ENCODE measurements around the gene CSHL1.

- TF ChIP-seq CTCF (conservative IDR thresholded peaks at IDR 0.05): peak; percentile 60
- TF ChIP-seq ZFX (IDR thresholded peaks at IDR 0.05): no peak
Observed at GRCh38 chr17:63881935-63882601, 29.0 kb downstream of the CSHL1 start, which contains the start of gene GH2.

All from C4-2B (cell line).